HG03039 (cell line): ENCODE results near the gene PNPLA2.

Experiments used
- ATAC-seq: cut with Tn5 transposase; IDR thresholded peaks from one replicate; pipeline ENCODE4 v1.9.1; 2021; ENCODE audit warnings: mild to moderate bottlenecking, moderate library complexity; ENCODE audit not compliant: unreplicated experiment

PNPLA2 gene

DNA sequence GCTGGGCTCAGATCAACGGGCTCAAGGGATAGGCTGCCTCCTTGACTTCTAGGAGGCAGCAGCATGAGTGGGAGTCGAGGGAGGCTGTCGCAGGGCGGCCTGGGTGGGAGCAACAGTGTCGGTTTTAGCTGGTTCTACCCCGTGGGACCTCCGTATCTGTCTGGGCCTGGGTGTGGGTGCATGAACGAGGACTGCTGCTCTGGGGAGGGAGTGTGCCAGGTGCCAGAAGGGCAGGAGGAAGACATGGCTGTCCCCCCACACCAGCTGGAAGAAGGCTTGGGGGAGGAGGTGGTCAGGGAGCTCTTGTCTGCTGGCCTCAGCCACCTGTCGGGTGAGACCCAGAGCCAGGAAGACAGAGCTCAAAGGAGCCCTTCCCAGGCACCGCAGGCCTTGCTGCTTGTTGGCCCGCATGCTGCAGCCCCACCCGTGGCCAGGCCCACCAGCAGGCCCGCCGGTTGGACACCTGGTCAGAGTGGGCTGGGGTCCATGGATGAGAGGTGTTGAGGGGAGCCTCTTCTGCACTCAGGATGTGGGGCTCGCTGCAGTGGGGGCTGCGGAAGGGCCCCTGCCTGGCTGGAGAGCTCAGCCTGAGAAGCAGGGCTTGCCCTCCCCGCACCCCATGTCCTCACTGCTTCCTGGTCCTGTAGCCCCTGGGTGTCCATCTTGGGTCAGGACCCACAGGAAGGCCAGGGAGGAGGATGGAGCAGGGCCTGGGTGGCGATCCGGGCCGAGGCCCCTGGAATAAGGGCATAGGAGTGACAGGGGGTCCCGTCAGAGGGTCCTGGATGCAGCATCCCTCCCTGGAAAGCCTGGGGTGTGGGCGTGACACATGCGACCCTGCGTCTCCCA lies 32.3 kb upstream of the PNPLA2 start:
- ATAC-seq = no peak

DNA sequence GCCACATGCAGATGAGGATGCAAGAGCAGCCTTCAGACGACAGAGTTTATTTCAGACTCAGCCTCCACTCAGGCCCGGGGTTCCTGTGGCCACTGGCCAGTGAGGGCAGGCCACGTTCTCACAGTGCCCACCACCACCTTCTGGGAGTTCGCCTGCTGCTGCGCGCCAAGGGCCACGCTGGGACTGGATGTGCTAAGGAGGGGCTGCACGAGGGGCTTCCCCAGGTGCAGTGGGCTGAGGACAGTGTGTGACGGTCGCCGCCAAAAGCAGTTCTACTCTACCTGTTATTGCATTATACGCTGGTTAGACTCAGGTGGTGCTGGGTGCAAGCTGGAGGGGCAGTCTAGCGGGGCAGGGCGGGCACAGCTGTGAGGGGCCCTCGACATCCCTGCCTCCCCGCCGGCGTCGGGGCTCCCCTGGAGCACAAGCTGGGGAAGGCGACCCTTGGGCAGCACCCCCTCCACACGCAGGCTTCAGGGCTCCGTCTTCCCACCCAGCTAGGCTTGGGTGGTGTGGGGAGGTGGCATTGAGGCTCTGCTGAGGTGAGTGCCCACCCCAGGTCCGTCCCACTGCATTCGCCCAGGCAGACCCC lies 31.5 kb upstream of the PNPLA2 start:
- ATAC-seq = no peak

DNA sequence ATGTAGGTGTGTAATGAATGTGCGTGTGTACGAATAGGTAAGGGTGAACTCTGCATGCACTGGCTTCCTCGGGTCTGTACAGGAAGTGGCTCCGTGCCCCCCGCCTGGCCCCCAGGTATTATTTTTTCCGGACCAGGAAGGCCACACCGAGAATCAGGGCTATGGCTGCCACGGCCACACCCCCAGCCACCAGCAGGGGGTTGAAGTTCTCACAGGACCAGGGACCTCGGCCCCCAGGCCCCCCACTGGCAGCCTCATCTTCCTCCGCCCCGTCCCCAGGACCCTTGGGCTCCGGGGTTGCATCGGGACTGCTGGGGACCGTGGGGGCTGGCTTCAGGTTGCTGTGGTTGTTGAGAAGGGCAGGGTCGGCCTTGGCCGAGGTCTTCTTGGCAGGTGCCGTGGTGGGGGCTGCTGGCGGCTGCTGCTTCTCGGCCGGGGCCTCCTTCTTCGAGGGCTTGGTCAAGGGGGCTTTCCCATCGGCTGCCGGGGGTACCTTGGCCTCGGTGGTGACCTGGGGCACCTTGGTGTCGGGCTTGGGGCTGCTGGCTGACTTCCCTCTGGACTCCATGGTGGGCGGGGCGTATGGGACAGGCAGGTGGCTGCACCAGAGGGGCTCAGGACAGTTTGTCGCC lies 30.6 kb upstream of the PNPLA2 start:
- ATAC-seq = no peak

DNA sequence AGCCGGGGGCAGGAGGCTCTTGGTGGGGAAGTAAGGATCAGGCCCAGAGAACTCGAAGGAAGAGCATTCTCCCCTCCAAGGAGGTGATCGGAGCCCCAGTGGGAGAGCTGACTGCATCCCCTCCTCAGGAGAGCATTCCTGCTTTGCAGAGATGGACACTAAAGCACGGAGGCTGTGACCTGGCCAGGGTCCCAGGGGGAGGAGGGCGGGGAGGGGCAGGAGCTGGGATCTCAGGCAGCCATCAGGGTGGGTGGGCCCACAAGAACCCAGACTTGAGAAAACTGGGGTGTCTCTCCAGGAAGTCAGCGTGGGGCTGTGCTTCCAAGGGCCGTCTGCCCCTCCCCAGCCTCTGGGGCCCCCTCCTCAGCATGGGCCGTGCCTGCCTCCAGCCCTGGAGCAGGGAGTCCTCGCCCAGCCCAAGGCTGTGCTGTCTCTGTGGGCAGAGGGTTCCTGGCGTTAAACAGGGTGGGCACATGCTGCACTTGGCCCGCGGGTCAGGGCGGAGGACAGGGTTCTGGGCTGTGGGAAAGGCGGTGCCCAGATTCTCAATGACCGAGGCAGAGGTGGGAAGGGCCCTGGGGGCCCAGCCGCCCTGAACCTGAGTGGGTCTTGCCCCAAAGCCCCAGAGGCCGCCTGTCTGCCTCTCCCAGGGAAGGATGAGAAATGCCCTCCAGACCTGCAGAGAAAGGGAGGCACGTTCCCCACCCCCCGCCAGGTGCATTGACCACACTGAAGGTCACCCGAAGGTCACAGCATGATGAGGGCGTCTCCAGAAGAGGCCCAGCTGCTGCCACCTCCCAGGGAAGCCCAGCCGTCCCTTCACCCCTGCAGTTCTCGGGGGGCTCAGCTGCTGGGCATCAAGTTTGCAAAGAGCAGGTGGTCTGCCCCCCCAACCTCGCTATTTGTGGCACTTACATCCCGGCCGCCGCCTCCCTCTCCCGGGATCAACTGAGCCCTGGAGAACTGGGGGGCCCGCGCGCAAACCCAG lies 29.5 kb upstream of the PNPLA2 start:
- ATAC-seq = no peak

DNA sequence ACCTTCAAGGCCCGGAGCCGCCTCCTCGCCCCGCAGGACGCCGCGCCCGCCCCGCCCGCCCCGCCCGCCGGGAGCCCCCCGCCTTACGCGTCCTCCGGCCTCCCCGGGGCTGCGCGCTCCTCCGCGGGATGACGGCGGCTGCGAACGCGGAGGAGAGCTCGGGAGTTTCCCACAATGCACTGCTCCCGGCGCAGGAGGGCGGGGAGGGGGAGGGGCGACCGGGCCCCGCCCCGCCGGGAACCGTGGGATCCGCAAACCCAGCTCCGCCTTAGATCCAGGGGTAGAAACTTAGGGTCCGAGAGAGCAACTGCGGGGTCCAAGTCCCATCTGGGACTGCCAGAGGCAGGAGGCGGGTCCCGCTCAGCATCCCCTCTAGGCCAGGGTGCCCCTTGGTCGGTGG lies 28.8 kb upstream of the PNPLA2 start, which contains the start of gene CEND1:
Gene CEND1 (minus strand): TSS at position 148 of the 400 bp plus-strand sequence. CDS start 1,514 bp downstream, outside the sequence.
- ATAC-seq = no peak

DNA sequence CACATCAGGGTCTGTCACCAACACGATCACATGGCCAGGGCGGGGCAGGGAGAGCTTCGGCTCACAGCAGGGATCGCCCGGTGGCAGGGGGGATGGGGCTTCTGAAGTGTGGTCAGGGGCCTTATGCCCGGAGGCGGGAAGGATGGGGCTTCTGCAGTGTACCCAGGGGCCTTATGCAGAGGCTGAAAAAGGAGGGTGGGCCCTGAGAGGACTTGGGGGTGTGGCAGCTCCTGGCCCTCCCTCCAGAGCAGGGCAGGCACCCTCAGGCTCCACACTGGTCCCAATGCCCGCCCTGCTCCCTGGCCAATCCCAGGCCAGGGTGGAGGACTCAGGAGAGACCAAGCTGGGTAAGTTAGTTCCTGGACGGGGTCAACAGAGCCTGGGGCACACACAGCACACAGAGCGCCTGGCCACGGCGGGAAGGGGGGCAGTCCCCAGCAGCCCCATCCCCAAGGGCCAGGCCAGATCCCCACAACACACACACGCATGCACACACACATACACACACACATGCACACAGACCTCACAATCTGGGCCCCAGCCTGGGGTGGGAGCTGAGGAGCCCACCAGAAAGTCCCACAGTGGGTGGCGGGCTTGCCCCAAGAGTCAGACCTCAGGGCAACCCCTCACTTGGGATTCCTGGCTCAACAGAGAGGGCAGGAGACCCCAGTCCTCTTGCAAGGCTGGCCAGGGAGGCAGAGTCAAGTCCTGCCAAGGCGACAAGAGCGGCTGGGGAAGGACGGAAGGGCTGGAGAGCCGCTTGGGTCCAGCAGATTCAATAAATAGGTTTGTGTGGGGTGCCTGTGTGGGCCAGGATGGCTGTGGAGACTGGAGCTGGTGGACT lies 27.8 kb upstream of the PNPLA2 start:
- no peak for ATAC-seq

DNA sequence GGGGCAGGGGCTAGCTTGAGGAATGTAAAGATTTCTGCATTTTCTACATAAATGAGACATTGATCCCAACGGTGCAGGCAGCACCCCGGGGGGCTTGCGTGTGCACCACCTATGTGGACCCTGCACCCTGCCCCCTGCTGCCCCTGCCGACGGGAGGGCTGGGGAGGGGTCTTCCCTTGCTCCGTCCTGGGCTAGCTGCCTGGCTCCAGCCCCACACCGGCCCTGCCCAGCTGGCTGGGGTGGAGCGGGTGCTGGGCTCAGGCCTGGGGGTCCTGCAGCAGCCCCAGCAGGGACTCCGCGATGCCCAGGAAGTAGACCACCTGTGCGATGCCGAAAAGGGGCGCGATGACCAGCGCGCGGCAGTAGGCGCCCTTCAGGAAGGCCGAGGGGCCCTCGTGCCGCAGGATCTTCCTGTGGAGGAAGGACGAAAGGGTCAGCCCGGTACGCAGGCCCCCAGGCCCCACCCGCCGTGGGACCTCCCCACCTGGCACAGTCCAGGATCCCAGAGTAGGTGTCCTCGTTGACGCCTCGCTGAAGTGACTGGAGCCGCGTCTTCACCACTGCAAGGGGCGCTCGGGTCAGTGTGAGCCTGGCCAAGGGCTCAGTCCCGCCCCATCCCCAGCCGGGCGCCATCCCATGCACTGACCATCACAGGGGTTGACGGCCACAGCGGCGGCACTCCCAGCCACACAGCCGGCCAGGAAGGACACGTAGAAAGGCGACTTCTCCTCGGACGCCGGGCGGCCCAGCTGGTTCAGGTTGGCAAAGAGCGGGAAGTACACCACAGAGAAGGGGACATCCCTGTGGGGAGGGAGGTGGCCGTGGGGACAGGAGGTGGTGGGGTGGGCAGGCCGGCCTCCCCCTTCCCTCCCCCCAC lies 26.8 kb upstream of the PNPLA2 start:
- no peak for ATAC-seq

DNA sequence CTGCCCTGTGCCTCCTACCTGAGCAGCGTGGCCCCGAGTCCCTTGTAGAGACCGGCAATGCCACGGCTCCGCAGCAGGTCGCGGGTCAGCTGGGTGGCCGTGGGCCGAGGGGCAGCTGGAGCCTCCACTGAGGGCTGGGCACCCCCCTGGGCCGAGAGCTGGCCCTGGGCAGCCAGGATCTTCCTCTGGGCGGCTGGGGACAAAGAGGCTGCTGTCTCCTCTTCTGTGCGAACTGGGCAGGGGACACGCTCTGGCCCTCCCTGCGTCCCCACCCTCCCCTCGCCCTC lies 26.2 kb upstream of the PNPLA2 start:
- ATAC-seq = no peak

DNA sequence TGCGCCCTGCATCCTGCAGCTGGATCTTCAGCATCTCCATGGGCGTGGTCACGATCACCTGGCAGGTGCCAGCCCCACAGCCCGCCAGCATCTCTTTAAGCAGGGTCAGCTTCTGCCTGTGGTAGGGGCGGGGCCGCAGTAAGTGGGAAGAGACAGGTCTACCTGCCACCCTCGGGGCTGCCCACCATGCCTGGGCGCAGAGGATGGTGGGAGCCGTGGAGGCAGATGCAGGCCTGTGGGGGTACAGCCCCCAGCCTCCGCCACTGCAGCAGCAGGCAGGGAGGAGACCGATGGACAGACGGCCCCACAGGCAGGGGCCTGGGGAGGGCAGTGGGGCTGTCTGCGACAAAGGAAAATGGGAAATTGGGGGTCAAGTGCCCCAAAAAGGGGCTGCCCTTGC lies 25.8 kb upstream of the PNPLA2 start:
- no peak for ATAC-seq

DNA sequence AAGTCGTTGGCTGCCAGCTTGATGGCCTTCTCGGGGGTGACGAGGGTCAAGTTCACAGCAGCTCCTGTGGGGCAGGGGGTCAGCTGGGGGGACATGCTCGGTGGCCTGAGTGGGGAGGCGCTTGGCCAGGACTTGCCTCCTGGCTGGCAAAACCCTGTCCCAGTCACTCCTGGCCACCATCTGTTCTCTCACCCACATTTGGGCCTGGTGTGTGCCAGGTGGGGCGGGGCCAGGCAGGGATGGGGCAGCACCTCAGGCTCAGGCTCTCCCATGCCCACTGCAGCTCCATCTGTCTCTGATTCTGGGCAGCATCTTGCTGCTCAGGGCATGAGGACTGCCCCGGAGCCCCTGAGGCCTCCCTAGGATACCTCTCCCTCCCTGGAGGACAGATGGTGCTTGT lies 25.2 kb upstream of the PNPLA2 start:
- no peak for ATAC-seq

DNA sequence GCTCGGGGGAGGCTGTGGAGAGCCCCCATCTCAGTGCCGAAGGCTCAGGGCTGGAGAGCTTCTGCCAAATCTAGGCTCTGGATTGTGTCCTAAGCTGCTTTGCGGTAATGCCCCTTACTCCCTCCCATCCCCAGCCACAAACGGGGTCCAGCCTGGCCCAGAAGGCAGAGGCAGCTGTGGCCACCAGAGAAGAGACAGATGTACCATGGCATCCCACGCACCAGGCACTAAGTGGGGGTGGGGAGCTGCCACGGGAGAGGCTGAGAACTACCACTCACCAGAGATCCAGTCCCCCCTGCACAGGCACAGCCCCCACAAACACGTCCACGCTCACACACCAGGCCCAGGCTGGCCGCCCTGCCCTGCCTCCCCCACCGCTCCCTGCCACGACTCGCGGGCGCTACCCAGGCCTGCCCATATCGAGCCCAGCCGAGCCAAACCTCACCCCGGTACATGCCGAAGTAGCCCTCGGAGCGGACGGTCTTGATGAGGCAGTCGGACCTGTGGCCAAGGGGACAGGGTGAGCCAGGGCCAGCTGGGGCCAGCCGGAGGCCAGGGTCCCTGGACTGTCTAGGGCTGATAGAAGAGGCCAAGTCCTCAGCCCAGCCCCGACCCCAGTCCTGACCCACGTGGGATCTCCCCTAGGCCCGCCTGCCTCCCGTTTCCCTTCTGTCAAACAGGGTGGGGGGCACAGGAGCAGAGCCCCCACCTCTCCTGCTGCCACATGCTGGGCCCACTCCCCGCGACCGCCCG lies 24.5 kb upstream of the PNPLA2 start:
- ATAC-seq = no peak

DNA sequence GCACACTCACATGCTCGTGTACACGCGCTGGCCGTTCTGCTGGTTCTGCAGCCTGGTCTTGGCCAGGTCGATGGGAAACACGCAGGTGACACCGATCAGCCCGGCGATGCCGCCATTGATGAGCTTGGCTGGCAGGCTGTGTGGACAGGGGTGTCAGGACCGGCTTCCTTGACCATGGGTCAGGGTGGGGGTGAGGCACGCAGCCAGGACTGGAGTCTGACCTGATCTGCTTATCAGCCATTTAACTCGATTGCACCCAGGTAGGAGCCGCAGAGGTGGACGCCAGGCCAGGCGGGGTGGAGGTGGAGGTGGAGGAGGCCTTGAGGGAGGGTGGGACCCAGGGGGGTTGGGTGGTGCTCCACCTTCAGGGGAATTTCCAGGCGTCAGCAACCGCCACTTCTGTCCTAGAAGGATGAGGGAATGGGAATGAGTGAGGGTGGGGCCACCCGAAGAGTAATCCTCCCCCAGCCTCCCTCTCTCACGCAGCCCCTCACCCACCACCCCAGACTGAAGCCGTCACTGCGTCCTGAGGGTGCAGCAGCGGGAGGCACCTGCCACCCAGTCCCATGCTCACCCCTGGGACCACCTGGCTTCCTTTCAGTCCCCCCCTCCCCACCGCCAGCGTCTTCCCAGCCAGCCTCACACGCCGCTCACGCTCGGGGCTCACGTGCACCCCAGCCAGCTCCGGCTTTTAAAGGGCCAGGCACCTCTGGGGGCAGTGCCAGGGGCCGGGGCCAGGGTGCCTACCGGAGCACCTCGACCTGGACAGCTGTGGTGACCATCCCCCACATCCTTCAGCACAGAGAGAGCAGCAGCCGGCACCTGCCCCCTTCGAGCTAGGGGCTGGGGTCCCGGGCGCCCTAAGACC lies 23.7 kb upstream of the PNPLA2 start:
- no peak for ATAC-seq

DNA sequence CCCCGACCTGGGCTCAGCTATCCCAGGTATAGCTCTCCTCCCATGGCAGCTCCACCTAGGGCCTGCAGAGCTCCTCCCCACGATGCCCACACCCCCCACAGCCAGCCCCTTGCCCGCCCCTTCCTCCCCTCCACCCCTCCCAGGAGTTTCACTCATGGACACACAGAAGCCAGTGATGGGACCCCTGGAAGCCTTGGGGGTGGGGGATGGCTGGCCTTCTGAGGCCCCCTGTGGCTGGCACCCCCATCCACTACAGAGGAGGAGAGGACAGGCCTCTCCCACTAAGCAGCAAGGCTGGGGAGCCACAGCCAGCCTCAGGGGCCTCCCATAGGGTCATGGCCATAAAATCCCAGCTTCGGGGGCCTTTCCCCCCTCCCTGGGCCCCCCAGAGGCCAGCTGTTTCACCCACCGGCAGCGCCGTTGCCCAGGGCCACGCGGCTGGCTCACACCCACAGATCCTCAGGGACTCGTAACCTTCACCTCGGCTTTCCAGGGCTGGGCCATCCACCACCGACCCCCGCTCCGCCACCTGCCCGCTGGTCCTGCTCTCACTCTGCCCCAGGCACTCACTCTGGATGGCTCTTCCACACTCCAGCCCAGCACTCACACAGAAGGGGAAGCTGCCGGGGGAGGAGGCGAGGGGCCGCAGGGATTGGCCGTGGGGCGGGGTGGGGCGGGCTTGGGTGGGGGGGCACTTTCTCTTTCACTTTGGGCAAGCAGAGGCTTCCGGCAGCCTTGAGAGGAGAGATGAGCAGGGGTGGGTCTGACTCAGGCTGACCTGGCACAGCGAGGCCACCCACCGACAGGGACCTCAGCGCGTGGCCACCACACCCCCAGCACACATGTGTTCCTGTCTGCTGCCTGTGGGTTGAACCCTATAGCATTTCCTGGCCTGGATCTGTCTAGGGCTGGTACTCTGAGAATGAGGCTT lies 22.8 kb upstream of the PNPLA2 start:
- no peak for ATAC-seq

DNA sequence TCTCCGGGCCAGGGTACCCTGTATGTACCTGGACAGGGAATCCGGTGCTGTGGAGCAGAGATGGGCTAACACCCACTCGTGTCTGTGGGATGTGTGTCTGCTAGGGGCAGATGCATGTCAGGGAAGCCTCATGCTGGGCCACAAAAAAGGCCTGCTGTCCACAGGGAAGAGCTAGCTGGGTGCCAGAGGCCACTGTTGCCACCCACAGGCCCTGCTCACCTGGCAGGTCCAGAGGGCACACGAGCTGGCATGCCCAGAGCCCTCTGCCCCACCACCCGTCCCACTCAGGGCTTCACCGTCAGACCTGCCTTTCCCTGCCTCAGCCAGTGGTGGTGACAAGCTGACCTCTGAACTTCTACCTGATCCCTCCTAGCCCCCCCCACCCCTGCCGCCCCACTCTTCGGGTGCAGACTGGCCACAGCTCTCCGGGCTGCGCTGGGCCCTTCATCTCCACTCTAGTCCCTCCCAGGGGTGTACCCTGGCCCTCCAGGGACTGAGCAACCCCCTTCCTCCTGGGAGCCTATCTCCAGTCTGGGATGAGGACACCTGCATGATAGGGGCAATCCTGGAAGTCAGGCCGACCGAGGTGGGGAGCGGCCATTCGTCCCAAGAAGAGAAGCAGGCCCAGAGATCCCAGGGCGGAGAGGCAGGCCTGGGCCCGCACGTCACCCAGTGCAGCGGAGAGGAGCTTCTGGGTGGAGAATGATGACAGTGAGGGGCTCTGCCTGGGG lies 22.0 kb upstream of the PNPLA2 start:
- no peak for ATAC-seq

DNA sequence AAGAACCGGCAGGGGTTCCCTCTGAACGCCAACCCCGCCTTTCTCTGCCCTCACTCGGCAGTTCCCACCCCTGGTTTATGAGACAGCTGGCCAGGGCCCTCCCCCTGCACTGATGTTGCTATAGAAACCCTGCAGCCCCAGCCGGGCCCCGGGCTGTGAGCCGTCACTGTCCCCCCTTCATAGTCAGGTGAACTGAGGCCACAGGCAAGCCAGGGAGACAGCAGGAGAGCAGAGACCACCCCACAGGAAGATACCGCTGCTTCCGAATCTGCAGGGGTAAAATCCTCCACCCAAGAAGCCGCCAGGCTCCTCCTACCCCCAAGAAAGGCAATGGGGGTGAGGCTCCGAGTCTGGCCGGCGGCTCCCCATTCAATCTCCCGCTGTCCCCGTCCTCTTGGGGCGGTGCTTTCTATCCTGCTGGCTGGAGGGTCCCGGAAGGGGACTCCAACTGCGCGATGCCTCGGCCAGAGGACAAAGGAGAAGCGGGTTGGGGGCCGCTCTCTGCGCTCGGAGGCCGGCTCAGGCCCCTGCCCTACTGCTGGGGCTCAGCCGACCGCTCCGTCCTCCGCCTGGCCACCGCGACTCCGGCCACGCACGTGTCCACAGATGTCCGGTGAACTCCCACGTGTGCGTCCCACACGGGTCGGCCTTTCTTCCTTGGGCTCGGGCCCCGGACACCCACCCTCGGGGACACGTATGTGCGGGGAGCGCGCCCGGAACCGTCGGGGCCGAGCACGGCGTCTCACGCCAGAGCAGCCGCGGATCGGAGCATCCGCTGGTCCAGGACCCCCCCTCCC lies 21.2 kb upstream of the PNPLA2 start:
- peak; percentile 19 for ATAC-seq
